HuH-7.5 (cell line): Measurements from ENCODE around the gene ABHD11.

Source experiments
- DNase-seq: peaks from one replicate; pipeline ENCODE4 v3.0.0; 2011; ENCODE audit warnings: low spot score

The ABHD11 gene

DNA sequence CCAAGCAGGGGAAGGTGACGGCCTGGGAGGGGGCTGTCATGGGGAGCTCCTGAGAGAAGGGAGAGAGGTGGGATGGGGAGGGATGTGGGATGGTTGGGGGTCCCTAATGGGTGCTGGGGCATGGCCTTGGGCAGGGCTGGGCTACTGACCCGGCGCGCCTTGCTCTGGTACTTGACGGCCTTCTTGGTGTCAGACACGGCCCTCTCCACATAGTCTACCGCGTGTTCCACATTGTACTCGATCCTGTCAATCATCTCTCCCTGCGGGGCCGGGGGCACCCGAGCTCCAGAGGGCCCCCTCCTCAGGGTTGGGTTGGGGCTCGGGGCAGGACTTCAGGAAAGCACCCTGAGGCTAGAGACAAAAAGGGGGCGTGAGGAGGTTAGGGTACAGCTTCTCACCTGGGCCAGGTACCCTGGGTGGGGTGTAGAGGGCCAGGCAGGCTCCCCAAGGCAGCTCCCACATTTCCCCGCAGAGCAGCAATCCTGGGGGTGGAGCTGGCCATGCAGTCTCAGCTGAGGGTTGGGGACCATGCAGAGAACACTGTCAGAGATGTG is 37.9 kb downstream of the ABHD11 start:
- DNase-seq: no peak

DNA sequence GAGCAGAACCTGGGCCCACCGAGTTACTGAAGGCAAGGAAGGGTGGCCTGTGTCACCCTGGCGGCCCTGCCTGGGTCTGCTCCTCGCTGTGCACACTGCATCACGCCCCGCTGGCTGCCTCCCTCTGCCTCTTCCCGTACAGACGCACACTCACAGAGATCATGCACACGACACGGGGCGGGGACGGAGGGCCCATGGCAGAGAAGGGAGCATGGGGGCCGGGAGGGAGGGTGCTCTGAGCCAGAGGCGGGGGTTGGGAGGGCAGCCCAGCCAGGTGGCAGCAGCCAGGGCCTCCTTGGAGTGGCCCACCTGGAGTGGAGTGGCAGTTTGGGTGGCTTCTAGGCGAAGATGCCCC is 38.6 kb downstream of the ABHD11 start:
- no peak for DNase-seq

DNA sequence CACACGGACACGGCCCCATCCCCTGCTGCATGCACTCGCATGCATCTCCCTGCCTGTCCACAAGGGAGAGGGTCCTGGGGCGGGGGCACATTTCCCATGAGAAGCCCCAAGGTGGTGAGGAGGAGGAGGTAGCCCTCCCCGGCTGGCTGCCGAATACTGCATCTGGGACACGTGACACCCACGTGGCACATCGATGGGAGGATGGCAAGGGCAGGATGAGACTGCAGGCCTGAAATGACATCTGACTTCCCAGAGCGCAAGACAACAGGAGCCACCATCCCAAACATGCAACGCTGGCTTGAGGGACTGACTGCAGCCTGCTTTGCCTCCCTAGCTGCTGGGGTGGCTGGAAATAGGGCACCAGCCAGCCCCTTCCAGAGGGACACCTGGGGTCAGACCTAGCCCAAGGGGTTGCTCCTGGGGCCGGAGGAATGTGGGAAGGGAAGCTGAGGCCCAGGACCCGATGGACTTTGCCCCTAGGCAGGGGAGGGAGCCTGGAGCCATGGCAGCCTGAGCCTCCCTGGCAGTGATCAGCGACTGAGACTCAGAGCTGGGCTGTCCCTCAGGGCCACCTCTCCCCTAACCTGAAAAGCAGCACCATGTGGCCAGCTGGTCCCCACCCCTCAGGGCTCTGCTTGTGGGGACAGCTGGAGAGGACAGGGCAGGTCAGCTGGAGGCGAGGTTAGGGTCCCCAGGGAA is 39.1 kb downstream of the ABHD11 start:
- DNase-seq: no peak

DNA sequence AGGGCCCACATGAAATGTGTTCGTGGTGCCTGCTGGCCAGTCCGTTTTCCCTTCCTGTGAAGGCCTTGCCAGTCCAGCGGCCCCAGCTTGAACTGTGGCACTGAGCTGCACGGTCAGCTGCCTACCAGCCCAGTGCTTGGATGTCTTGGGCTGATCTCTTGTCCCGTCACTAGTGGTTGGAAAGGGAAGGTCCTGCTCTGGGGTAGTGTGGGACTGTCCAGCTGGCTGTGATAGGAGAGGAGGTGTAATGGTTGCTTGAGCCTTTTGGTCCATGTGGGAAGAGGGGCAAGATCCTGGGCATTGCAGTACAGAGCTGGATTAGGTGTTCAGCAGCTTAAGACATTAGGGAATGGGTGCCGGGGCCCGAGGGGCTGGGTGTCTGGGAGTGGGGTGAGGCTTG is 40.2 kb downstream of the ABHD11 start:
- DNase-seq: no peak

DNA sequence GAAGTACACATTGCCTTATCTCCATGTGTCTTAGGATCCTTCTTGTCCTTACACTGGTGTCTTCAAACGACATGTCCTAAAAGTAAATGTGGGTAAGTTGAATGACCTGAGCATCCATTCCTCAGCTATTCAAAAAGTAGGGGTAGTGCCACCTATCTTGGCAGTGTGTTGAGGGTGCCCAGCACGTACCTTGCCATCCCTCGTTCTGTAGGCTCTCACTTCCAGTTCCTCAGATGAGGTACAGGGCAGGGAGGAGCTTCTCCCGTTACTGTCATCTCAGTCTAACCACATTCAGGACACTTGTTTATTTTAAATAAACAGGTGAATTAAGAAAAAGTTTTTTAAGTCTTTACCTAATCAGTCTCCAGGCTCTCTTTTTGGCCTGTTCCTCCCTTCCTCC is 42.2 kb downstream of the ABHD11 start:
- no peak for DNase-seq

DNA sequence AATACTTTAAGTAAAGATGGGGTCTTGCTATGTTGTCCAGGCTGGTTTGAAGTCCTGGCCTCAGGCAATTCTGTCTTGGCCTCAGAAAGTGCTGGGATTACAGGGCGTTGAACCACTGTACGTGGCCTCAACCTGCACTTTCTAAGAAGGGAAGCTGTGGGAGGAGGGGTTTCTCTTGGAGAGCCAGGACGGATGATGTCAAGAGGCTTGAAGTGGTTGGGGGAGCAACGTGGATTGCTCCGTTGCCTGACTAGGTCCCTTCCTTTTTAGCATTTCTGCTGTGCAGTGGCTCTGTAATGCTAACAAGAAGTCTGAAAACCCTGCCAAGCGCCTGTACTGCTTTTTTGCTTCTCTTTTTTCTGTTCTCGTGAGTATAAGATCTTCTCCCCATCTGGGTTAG is 48.0 kb downstream of the ABHD11 start:
- no peak for DNase-seq

DNA sequence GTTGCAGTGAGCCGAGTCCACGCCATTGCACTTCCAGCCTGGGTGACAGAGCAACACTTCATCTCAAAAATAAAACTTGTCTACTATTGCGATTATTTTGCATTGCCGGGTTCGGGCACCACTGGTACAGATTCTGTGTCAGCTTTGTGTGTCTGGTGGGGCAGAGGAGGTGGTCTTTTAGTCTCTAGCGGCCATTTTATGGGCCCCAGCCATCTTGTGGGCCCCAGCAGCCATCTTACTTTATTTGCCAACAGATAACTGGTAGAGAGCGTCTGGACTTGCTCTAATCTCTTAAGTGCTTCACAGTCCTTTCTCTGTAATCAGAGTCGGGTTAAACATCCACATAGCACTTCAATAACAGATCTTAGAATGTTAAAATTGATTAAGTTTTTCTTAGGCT is 50.3 kb downstream of the ABHD11 start:
- DNase-seq: no peak
